Ovary (tissue), 3 donors: Measurements from ENCODE around the gene NCF2.

Source experiments
- CTCF ChIP-seq, 3 donors: fragments of 450-650 bp in 2 of 3; fragments of 200-600 bp in 1 of 3; IDR thresholded peaks; one replicate each; pipeline versions ENCODE4 v1.5.1 to v1.8.0; 2016 to 2022; ENCODE audit warnings: antibody characterized with exemption in 3 of 3, mild to moderate bottlenecking in 1 of 3
- POLR2A ChIP-seq: fragments of 450-650 bp; IDR thresholded peaks from one replicate; pipeline ENCODE4 v1.6.1; 2017; ENCODE audit warnings: antibody characterized with exemption, mild to moderate bottlenecking, moderate library complexity
- donor health status: DM: no; HTN: no; CAD: no.

DNA sequence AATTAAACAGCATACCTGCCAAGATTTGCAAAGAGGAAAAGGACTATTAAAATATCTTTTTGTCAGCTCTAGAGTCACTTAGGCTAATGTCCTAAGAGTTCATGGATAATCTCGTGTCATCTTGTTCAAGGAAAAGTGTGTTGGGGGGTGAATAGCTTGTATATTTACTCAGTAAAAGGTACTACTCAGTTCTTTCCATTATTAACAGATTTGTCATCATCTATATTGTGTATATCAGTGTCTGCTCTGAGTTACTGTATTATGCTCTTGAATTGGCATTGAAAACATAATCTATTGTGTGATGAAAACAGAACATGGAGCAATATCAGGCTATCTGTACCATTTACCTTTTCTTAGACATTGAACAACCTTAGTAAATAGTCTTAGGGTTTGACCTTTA is 76.0 kb downstream of the NCF2 start:
- TF ChIP-seq CTCF (IDR thresholded peaks at IDR 0.05) (no peak), POLR2A (no peak)
